ENCODE measurements around the gene METTL9. TPM values are rescaled to one million over a fixed set of nuclear protein-coding genes. Genes with fewer than 3 reads are reported as not detected.

Gene METTL9
- total and polyA plus RNA-seq, 2 of the 13 experiments (the other 11 are each of a cell fraction or from before 2014, with no cell fraction given) = 123 to 204 TPM

- TF ChIP-seq JDP2 (CRISPR knock-in tag; IDR thresholded peaks at IDR 0.05; ENCODE audit: borderline replicate concordance) (no peak), FOXP1 (IDR thresholded peaks at IDR 0.05) (no peak), FOXP1 (CRISPR knock-in tag; IDR thresholded peaks at IDR 0.05) (no peak), ISL2 (CRISPR knock-in tag; IDR thresholded peaks at IDR 0.05) (no peak), ELF3 (CRISPR knock-in tag; IDR thresholded peaks at IDR 0.05) (no peak), SMAD3 (CRISPR knock-in tag; IDR thresholded peaks at IDR 0.05) (no peak; the same call in 1 of the 2 replicates), SOX6 (IDR thresholded peaks at IDR 0.05) (no peak), SOX6 (CRISPR knock-in tag; IDR thresholded peaks at IDR 0.05) (peak; percentile 27; the same call in 1 of the 2 replicates), ZNF713 (CRISPR knock-in tag; IDR thresholded peaks at IDR 0.05) (no peak), PRDM4 (CRISPR knock-in tag; IDR thresholded peaks at IDR 0.05; ENCODE audit: borderline replicate concordance) (0 out of 2 replicates have a peak, but pooled peaks have one; percentile 11), U2AF1 (optimal IDR thresholded peaks at IDR 0.05; ENCODE audit: low read depth, low read length) (no peak), XBP1 (CRISPR knock-in tag; IDR thresholded peaks at IDR 0.05) (no peak), IKZF1 (IDR thresholded peaks at IDR 0.05) (no peak), CHD4 (IDR thresholded peaks at IDR 0.05; ENCODE audit: borderline replicate concordance, low read length) (no peak), SOX5 (CRISPR knock-in tag; IDR thresholded peaks at IDR 0.05; ENCODE audit: borderline replicate concordance) (0 out of 2 replicates have a peak, but pooled peaks have one; percentile 4), JUND (CRISPR knock-in tag; IDR thresholded peaks at IDR 0.05) (no peak), RXRB (CRISPR knock-in tag; IDR thresholded peaks at IDR 0.05; ENCODE audit: borderline replicate concordance) (0 out of 2 replicates have a peak, but pooled peaks have one; percentile 15), SCMH1 (CRISPR knock-in tag; IDR thresholded peaks at IDR 0.05; ENCODE audit: borderline replicate concordance) (no peak), PAF1 (CRISPR knock-in tag; IDR thresholded peaks at IDR 0.05) (no peak), CREM (IDR thresholded peaks at IDR 0.05) (no peak; the same call in 1 of the 2 replicates), CREM (CRISPR knock-in tag; IDR thresholded peaks at IDR 0.05) (no peak), ZBTB8A (CRISPR knock-in tag; IDR thresholded peaks at IDR 0.05; ENCODE audit: borderline replicate concordance, low read depth) (0 out of 2 replicates have a peak, but pooled peaks have one; percentile 40)
- TF ChIP-seq, protein P1, sequence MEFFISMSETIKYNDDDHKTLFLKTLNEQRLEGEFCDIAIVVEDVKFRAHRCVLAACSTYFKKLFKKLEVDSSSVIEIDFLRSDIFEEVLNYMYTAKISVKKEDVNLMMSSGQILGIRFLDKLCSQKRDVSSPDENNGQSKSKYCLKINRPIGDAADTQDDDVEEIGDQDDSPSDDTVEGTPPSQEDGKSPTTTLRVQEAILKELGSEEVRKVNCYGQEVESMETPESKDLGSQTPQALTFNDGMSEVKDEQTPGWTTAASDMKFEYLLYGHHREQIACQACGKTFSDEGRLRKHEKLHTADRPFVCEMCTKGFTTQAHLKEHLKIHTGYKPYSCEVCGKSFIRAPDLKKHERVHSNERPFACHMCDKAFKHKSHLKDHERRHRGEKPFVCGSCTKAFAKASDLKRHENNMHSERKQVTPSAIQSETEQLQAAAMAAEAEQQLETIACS (CRISPR knock-in tag; IDR thresholded peaks at IDR 0.05) = no peak
- TF ChIP-seq, protein P2, sequence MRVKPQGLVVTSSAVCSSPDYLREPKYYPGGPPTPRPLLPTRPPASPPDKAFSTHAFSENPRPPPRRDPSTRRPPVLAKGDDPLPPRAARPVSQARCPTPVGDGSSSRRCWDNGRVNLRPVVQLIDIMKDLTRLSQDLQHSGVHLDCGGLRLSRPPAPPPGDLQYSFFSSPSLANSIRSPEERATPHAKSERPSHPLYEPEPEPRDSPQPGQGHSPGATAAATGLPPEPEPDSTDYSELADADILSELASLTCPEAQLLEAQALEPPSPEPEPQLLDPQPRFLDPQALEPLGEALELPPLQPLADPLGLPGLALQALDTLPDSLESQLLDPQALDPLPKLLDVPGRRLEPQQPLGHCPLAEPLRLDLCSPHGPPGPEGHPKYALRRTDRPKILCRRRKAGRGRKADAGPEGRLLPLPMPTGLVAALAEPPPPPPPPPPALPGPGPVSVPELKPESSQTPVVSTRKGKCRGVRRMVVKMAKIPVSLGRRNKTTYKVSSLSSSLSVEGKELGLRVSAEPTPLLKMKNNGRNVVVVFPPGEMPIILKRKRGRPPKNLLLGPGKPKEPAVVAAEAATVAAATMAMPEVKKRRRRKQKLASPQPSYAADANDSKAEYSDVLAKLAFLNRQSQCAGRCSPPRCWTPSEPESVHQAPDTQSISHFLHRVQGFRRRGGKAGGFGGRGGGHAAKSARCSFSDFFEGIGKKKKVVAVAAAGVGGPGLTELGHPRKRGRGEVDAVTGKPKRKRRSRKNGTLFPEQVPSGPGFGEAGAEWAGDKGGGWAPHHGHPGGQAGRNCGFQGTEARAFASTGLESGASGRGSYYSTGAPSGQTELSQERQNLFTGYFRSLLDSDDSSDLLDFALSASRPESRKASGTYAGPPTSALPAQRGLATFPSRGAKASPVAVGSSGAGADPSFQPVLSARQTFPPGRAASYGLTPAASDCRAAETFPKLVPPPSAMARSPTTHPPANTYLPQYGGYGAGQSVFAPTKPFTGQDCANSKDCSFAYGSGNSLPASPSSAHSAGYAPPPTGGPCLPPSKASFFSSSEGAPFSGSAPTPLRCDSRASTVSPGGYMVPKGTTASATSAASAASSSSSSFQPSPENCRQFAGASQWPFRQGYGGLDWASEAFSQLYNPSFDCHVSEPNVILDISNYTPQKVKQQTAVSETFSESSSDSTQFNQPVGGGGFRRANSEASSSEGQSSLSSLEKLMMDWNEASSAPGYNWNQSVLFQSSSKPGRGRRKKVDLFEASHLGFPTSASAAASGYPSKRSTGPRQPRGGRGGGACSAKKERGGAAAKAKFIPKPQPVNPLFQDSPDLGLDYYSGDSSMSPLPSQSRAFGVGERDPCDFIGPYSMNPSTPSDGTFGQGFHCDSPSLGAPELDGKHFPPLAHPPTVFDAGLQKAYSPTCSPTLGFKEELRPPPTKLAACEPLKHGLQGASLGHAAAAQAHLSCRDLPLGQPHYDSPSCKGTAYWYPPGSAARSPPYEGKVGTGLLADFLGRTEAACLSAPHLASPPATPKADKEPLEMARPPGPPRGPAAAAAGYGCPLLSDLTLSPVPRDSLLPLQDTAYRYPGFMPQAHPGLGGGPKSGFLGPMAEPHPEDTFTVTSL (CRISPR knock-in tag; IDR thresholded peaks at IDR 0.05; ENCODE audit: borderline replicate concordance) = no peak
Measured at GRCh38 chr16:21600031-21600773, 825 bp downstream of the METTL9 start (continued).

All from HepG2 (cell line).